ENCODE results near the gene HBA1.
"Not testable (repeated sequence)": the region's sequence is repeated elsewhere in the genome, so short reads cannot be mapped to it uniquely, and the experiment has no call there.

HBA1 gene

DNA sequence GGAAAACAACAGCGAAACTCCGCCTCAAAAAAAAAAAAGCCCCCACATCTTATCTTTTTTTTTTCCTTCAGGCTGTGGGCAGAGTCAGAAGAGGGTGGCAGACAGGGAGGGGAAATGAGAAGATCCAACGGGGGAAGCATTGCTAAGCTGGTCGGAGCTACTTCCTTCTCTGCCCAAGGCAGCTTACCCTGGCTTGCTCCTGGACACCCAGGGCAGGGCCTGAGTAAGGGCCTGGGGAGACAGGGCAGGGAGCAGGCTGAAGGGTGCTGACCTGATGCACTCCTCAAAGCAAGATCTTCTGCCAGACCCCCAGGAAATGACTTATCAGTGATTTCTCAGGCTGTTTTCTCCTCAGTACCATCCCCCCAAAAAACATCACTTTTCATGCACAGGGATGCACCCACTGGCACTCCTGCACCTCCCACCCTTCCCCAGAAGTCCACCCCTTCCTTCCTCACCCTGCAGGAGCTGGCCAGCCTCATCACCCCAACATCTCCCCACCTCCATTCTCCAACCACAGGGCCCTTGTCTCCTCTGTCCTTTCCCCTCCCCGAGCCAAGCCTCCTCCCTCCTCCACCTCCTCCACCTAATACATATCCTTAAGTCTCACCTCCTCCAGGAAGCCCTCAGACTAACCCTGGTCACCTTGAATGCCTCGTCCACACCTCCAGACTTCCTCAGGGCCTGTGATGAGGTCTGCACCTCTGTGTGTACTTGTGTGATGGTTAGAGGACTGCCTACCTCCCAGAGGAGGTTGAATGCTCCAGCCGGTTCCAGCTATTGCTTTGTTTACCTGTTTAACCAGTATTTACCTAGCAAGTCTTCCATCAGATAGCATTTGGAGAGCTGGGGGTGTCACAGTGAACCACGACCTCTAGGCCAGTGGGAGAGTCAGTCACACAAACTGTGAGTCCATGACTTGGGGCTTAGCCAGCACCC is 1.2 kb upstream of the HBA1 start:
- no peak for DNase-seq (ENCODE audit: low read depth, low spot score)

- not testable (repeated sequence) for DNase-seq (ENCODE audit: low read depth, low spot score)
Measured at GRCh38 chr16:176006-176405, 474 bp upstream of the HBA1 start.

- DNase-seq (ENCODE audit: low read depth, low spot score), result no peak
Measured at GRCh38 chr16:177394-177822, 928 bp downstream of the HBA1 start.

- no peak for DNase-seq (ENCODE audit: low read depth, low spot score)
Measured at GRCh38 chr16:177981-178667, 1.6 kb downstream of the HBA1 start.

GRCh38 chr16:178668-179015 is 2.2 kb downstream of the HBA1 start:
- no peak for DNase-seq (ENCODE audit: low read depth, low spot score)

- DNase-seq (ENCODE audit: low read depth, low spot score), result no peak
Measured at GRCh38 chr16:179211-180092, 3.0 kb downstream of the HBA1 start.

DNA sequence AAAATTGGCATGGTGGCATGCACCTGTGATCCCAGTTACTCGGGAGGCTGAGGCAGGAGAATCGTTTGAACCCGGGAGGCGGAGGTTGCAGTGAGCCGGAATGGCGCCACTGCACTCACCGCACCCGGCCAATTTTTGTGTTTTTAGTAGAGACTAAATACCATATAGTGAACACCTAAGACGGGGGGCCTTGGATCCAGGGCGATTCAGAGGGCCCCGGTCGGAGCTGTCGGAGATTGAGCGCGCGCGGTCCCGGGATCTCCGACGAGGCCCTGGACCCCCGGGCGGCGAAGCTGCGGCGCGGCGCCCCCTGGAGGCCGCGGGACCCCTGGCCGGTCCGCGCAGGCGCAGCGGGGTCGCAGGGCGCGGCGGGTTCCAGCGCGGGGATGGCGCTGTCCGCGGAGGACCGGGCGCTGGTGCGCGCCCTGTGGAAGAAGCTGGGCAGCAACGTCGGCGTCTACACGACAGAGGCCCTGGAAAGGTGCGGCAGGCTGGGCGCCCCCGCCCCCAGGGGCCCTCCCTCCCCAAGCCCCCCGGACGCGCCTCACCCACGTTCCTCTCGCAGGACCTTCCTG is 3.7 kb downstream of the HBA1 start, which contains the start of gene HBQ1:
TSS of gene HBQ1 (plus strand) at position 359 of the 575 bp plus-strand sequence. CDS start at position 387, 28 bp downstream.
- peak; percentile 78 for DNase-seq (ENCODE audit: low read depth, low spot score)

DNA sequence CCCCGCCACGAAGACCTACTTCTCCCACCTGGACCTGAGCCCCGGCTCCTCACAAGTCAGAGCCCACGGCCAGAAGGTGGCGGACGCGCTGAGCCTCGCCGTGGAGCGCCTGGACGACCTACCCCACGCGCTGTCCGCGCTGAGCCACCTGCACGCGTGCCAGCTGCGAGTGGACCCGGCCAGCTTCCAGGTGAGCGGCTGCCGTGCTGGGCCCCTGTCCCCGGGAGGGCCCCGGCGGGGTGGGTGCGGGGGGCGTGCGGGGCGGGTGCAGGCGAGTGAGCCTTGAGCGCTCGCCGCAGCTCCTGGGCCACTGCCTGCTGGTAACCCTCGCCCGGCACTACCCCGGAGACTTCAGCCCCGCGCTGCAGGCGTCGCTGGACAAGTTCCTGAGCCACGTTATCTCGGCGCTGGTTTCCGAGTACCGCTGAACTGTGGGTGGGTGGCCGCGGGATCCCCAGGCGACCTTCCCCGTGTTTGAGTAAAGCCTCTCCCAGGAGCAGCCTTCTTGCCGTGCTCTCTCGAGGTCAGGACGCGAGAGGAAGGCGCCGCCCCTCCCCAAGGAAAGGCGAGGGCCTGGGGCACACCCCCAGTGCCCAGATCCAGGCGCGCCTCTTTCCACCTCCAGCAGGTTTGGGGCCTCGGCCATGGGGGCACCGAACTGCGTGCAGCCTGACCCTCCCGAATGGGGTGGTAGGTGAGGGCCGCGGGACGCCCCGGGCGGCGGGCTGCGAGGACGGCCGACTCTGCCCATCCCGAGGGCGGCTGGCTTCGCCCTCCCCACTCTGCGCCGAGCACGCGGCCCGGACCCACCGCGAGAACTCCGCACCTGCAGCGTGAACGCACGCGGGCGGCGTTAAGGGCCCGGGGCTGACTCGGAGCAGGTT is 4.4 kb downstream of the HBA1 start:
- DNase-seq (ENCODE audit: low read depth, low spot score), result peak; percentile 87

- DNase-seq (ENCODE audit: low read depth, low spot score), result no peak
Measured at GRCh38 chr16:181565-182021, 5.1 kb downstream of the HBA1 start.

DNA sequence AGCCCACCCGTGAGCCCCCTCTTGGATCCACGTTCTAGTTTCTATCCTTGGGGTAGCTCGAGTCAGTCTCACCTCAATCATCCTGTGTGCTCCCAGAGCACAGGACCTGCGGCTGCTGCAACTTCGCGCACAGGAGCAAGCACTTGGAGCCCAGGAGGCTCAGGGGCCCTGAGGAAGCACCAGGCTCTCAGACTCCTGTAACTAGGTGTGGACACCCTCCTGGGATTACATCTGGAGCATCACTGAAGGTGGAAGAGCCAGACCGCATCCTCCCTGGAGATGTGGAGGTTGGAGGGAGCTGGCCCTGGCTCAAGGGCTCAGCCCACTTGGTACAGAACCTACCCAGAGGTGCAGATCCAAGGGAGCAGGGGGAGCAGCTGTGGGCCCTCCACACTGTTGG is 6.5 kb downstream of the HBA1 start:
- no peak for DNase-seq (ENCODE audit: low read depth, low spot score)

DNA sequence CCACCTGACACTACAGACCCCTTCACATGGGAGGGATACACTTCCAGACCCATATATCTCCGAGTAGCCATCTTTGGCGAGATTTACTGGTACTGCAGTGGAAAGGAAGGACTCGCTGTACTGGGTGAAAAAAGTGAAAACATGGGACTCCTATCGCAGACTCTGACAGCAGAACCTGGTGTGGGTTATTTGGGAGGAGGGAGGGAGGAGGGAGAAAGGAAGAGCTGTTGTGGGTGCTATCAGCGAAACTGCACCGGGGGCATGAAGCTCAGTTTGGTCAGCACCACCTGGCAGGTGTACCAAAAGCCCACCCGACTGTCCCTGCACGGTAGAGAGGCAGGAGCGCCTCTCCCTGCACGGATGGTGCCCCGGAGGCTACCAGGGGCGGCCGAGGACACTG is 8.7 kb downstream of the HBA1 start:
- no peak for DNase-seq (ENCODE audit: low read depth, low spot score)

DNA sequence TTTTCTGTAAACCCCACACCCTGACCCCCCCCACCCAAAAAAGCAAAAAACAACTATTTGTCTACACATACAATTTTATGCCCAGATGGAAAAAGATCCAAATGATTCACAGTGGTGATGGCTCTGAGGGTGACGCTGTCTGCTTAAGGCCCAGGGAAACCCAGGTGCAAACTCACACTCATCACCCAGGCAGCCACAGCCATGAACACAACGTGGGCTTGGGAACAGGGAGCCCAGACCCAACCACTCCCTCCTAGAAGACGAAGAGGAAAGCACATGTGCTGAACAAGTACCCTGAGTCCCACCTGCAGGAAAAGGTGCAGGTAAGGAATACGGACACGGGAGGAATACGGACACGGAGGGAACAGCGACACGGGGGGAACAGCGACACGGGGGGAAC is 9.2 kb downstream of the HBA1 start:
- DNase-seq (ENCODE audit: low read depth, low spot score), result no peak

DNA sequence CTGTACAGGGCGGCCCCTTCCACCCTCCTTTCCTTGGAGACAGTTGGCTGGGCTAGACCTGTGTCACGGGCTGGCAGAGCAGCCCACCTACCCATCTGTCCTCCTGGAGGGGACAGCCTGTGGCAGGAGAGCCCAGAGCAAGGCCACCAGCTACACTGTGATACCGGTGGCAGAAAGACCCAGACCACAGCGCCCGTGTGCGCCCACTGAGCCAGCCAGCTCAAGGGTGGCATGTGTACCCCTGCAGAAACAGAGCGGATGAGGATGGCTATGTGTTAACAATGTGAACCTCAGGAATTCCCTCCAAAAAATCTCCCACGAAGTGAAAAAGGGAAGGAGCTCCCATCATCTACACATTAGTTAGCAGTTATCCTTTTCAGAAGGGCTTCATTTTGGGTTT is 10.8 kb downstream of the HBA1 start:
- no peak for DNase-seq (ENCODE audit: low read depth, low spot score)

DNA sequence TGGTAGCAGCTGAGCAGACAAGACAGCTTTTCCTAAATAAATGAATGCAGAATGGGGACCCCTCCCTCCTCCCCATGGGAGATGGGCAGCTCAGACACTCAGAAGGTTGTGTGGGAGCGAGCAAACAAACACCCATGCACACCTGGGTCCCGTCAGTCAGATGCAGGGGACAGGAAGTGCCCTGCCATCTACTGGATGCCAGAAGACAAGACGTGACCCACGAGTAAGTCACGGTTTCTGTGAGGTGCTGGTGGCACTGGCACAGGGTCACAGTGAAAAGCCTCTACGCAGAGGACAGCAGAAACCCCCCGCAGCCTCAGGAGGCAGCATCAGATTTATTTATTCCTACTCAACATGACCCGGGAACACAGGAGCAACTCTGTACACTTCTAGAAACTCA is 12.2 kb downstream of the HBA1 start:
- DNase-seq (ENCODE audit: low read depth, low spot score), result no peak

DNA sequence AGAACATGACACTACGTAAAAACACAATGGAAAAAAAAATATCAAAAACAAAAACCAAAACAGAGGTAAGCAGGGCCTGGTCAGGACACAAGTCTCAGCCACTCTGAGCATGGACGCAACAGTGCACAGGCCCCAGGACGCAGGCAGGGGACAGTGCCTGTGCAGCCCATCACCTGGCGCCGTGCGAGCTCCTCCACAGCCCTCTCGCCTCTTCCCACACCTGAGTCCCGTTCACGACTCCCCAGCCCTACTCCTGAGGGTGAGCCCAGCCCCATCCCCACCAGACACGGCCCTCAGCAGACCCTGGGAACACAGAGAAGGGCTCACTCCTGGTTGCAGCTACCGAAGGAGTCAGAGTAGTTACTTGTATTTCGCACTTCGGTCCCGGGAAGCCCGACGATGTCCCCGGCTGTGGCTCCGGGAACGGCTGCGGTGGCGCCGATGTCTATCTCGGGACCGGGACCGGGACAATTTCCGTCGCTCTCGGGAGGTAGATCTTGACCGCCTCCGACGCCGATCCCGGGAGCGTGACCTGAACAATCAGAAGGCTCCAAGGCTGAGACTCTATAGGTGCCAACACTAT is 13.2 kb downstream of the HBA1 start:
- DNase-seq (ENCODE audit: low read depth, low spot score), result no peak

DNA sequence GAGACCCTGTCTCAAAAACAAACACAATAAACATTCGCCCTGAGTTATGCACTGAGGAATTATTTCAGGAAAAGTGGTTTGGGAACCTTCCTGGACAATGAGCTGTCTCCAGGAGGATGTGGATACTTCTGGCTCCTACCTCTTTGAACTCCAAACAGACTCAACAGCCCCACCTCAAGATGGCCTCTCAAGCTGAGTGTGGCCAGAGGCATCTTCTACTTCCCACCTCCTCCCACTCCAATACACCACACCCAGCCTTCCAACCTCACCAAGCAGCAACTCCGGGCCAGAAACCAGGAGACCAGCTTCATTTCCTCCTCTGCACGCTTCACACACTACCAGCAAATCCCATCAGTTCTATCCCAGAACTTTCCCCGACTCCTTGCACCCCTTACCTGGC is 15.4 kb downstream of the HBA1 start:
- peak; percentile 9 for DNase-seq (ENCODE audit: low read depth, low spot score)

DNA sequence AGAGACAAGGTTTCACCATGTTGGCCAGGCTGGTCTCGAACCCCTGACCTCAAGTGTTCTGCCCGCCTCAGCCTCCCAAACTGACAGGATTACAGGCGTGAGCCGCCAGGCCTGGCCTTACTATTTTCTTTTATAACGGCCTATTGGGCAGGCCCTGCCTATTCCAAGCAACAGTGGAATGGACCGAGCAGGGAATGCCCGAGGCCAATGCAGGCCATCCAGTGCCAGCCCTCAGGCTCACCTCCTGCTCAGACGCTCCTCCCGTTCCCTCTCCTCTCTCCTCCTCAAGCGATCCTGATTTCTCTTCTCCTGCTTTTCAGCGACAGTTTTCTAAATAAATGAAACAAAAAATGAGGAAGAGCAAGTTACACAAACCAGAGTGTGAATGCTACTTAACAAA is 16.2 kb downstream of the HBA1 start:
- DNase-seq (ENCODE audit: low read depth, low spot score), result no peak

- no peak for DNase-seq (ENCODE audit: low read depth, low spot score)
Measured at GRCh38 chr16:193441-193840, 17.0 kb downstream of the HBA1 start.

DNA sequence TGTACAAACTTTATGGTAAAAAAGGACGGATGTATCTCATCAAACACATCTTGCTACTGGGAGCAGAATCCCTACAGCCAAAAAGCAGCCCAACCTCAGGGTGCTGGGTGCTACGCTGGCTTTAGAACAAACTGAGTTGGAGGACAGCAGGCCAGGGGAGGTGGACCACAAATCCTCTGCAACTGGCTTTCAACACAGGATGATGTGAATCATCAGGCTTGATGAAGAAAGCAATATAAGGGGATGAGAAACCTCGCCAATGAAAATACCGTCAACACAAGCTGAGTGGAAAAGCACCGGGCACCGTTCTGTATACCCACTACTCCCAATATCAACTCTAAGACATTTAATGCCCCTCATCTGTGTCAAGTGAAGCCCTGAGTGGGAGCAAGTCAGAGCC is 18.0 kb downstream of the HBA1 start:
- DNase-seq (ENCODE audit: low read depth, low spot score), result peak; percentile 18

DNA sequence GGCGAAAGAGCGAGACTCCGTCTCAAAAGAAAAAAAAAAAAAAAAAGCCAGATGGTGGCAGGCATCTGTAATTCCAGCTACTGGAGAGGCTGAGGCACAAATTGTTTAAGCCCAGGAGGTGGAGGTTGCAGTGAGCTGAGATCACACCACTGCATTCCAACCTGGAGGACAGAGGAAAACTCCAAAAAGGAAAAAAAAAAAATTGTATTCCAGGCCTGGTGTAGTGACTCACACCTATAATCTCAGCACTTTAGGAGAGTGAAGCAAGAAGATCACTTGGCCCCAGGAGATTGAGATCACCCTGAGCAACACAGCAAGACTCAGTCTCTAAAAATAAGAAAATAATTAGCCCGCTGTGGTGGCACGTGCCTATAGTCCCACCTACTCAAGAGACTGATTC is 23.9 kb downstream of the HBA1 start:
- DNase-seq (ENCODE audit: low read depth, low spot score), result peak; percentile 58
